Measurements from ENCODE around the gene MAGOH. TPM values are rescaled to one million over a fixed set of nuclear protein-coding genes. Genes with fewer than 3 reads are reported as not detected.
"Not testable (repeated sequence)": the region's sequence is repeated elsewhere in the genome, so short reads cannot be mapped to it uniquely, and the experiment has no call there.

Gene MAGOH
- total and polyA plus RNA-seq, 4 donors, result 16.4 to 32.5 (median 26.5) TPM

DNA sequence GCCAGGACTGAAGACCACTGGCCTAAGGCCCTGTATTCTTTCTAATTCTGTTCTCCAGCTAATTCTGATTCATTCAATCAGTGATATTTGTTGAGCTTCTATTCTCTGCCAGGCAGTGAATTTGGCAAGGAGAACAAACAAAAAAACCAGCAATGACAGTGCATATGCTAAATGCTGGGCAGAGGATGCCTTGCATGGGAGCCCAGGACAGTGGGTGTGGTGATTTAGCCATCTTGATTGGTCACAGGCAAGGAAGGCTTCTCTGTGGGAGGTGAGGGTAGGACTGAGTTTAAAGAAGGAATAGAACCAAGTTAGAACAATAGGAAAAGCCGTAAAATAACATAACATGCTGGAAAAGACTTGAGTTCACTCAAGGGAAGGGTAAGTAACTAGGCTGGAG, 50.9 kb downstream of the MAGOH start:
- H3K4me3 ChIP-seq (ENCODE audit: low read depth in 1 of 3, low read length in 3 of 3), result no peak overlapping the region
- peaks cover 19 to 54% (median 47%) of the 10 kb centered on the region in 4 donors for H3K4me1 ChIP-seq (ENCODE audit: control insufficient read depth in 4 of 4, insufficient read depth in 4 of 4, low read length in 3 of 4)
- H3K27me3 ChIP-seq (ENCODE audit: control insufficient read depth in 4 of 4, insufficient read depth in 4 of 4, low read length in 3 of 4), result no peaks in the 10 kb centered on the region
- no peaks in the 10 kb centered on the region for H3K36me3 ChIP-seq (ENCODE audit: control insufficient read depth in 4 of 4, insufficient read depth in 3 of 4, low read depth in 1 of 4, low read length in 3 of 4)
- WGBS, result 97% methylated on average over 1 of the region's 1 CpG
- no peak for DNase-seq (ENCODE audit: low spot score)
- H3K27ac ChIP-seq (ENCODE audit: low read depth in 1 of 2, low read length in 2 of 2), result no peak overlapping the region
- H3K9ac ChIP-seq (ENCODE audit: low read depth in 1 of 2, low read length in 2 of 2), result no peak overlapping the region
- TF ChIP-seq NR2F2 (IDR thresholded peaks at IDR 0.05) (no peak), SP1 (IDR thresholded peaks at IDR 0.05) (no peak), TAF1 (conservative IDR thresholded peaks at IDR 0.05) (no peak), YY1 (IDR thresholded peaks at IDR 0.05) (no peak), GABPA (IDR thresholded peaks at IDR 0.05 in 1 of 2, conservative IDR thresholded peaks at IDR 0.05 in 1 of 2) (no peak), EGR1 (IDR thresholded peaks at IDR 0.05; ENCODE audit: low read depth in 2 of 2) (no peak), RXRA (IDR thresholded peaks at IDR 0.05) (no peak)
- TF ChIP-seq, protein P1, sequence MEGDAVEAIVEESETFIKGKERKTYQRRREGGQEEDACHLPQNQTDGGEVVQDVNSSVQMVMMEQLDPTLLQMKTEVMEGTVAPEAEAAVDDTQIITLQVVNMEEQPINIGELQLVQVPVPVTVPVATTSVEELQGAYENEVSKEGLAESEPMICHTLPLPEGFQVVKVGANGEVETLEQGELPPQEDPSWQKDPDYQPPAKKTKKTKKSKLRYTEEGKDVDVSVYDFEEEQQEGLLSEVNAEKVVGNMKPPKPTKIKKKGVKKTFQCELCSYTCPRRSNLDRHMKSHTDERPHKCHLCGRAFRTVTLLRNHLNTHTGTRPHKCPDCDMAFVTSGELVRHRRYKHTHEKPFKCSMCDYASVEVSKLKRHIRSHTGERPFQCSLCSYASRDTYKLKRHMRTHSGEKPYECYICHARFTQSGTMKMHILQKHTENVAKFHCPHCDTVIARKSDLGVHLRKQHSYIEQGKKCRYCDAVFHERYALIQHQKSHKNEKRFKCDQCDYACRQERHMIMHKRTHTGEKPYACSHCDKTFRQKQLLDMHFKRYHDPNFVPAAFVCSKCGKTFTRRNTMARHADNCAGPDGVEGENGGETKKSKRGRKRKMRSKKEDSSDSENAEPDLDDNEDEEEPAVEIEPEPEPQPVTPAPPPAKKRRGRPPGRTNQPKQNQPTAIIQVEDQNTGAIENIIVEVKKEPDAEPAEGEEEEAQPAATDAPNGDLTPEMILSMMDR (IDR thresholded peaks at IDR 0.05; ENCODE audit: low read depth, low read length, missing input control), result no peak
- no peaks in the 10 kb centered on the region for H3K9me3 ChIP-seq (ENCODE audit: control insufficient read depth in 4 of 4, low read length in 3 of 4)

DNA sequence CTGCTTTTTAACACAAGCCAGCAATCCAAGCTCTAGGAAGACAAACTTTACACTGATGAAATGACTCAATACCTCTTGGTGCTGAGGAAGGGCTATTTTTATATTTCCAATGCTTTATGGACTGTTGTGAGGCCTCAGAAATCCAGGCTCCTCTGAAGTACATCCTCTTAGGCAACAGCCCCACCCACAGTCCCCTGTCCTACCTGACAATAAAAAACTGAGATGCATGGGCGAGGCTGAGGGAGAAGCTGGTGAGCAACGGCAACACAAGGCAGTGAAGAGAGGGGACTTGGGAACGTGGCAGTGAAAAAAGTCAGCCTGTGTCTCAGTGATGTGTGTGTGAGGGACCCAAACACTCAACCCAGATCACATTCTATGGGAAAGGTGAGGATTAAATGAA, 51.8 kb downstream of the MAGOH start:
- Histone ChIP-seq H3K36me3 (ENCODE audit: control insufficient read depth in 4 of 4, insufficient read depth in 3 of 4, low read depth in 1 of 4, low read length in 3 of 4) (no peaks in the 10 kb centered on the region), H3K4me3 (ENCODE audit: low read depth in 1 of 3, low read length in 3 of 3) (no peak overlapping the region), H3K9ac (ENCODE audit: low read depth in 1 of 2, low read length in 2 of 2) (no peak overlapping the region), H3K27me3 (ENCODE audit: control insufficient read depth in 4 of 4, insufficient read depth in 4 of 4, low read length in 3 of 4) (no peaks in the 10 kb centered on the region), H3K27ac (ENCODE audit: low read depth in 1 of 2, low read length in 2 of 2) (no peak overlapping the region), H3K9me3 (ENCODE audit: control insufficient read depth in 4 of 4, low read length in 3 of 4) (no peaks in the 10 kb centered on the region), H3K4me1 (ENCODE audit: control insufficient read depth in 4 of 4, insufficient read depth in 4 of 4, low read length in 3 of 4) (peaks cover 21 to 62% (median 55%) of the 10 kb centered on the region in 4 donors)
- DNase-seq (ENCODE audit: low spot score), result no peak
- WGBS, result 89% methylated on average over 3 of the region's 3 CpGs
- TF ChIP-seq GABPA (IDR thresholded peaks at IDR 0.05 in 1 of 2, conservative IDR thresholded peaks at IDR 0.05 in 1 of 2) (no peak), HNF4A (conservative IDR thresholded peaks at IDR 0.05) (no peak), HNF4G (IDR thresholded peaks at IDR 0.05) (no peak), YY1 (IDR thresholded peaks at IDR 0.05) (no peak), SP1 (IDR thresholded peaks at IDR 0.05) (no peak), JUND (IDR thresholded peaks at IDR 0.05) (no peak), RXRA (IDR thresholded peaks at IDR 0.05) (no peak), EGR1 (IDR thresholded peaks at IDR 0.05; ENCODE audit: low read depth in 2 of 2) (no peak), NR2F2 (IDR thresholded peaks at IDR 0.05) (no peak), FOXA2 (IDR thresholded peaks at IDR 0.05) (no peak), FOXA1 (IDR thresholded peaks at IDR 0.05) (no peak), TAF1 (conservative IDR thresholded peaks at IDR 0.05) (no peak)
- TF ChIP-seq, protein P1 (IDR thresholded peaks at IDR 0.05; ENCODE audit: low read depth, low read length, missing input control), result no peak
- TF ChIP-seq, protein P2, sequence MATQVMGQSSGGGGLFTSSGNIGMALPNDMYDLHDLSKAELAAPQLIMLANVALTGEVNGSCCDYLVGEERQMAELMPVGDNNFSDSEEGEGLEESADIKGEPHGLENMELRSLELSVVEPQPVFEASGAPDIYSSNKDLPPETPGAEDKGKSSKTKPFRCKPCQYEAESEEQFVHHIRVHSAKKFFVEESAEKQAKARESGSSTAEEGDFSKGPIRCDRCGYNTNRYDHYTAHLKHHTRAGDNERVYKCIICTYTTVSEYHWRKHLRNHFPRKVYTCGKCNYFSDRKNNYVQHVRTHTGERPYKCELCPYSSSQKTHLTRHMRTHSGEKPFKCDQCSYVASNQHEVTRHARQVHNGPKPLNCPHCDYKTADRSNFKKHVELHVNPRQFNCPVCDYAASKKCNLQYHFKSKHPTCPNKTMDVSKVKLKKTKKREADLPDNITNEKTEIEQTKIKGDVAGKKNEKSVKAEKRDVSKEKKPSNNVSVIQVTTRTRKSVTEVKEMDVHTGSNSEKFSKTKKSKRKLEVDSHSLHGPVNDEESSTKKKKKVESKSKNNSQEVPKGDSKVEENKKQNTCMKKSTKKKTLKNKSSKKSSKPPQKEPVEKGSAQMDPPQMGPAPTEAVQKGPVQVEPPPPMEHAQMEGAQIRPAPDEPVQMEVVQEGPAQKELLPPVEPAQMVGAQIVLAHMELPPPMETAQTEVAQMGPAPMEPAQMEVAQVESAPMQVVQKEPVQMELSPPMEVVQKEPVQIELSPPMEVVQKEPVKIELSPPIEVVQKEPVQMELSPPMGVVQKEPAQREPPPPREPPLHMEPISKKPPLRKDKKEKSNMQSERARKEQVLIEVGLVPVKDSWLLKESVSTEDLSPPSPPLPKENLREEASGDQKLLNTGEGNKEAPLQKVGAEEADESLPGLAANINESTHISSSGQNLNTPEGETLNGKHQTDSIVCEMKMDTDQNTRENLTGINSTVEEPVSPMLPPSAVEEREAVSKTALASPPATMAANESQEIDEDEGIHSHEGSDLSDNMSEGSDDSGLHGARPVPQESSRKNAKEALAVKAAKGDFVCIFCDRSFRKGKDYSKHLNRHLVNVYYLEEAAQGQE (IDR thresholded peaks at IDR 0.05), result no peak
- TF ChIP-seq, protein P3, sequence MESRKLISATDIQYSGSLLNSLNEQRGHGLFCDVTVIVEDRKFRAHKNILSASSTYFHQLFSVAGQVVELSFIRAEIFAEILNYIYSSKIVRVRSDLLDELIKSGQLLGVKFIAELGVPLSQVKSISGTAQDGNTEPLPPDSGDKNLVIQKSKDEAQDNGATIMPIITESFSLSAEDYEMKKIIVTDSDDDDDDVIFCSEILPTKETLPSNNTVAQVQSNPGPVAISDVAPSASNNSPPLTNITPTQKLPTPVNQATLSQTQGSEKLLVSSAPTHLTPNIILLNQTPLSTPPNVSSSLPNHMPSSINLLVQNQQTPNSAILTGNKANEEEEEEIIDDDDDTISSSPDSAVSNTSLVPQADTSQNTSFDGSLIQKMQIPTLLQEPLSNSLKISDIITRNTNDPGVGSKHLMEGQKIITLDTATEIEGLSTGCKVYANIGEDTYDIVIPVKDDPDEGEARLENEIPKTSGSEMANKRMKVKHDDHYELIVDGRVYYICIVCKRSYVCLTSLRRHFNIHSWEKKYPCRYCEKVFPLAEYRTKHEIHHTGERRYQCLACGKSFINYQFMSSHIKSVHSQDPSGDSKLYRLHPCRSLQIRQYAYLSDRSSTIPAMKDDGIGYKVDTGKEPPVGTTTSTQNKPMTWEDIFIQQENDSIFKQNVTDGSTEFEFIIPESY (IDR thresholded peaks at IDR 0.05), result no peak

DNA sequence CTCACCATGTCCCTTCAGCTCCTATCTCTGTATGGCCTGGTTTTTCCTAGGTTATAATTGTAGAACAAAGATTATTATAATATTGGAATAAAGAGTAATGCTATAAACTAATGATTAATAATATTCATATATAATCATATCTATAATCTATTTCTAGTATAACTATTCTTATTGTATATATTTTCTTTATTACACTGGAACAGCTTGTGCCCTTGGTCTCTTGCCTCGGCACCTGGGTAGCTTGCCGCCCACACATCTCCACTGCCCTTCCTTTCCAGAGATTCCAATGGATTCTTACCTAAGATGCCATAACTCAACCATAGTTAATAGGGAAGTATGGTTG, 52.4 kb downstream of the MAGOH start:
- H3K36me3 ChIP-seq (ENCODE audit: control insufficient read depth in 4 of 4, insufficient read depth in 3 of 4, low read depth in 1 of 4, low read length in 3 of 4); H3K9me3 ChIP-seq (ENCODE audit: control insufficient read depth in 4 of 4, low read length in 3 of 4); H3K4me3 ChIP-seq (ENCODE audit: low read depth in 1 of 3, low read length in 3 of 3); H3K9ac ChIP-seq (ENCODE audit: low read depth in 1 of 2, low read length in 2 of 2); DNase-seq (ENCODE audit: low spot score); H3K27me3 ChIP-seq (ENCODE audit: control insufficient read depth in 4 of 4, insufficient read depth in 4 of 4, low read length in 3 of 4); H3K27ac ChIP-seq (ENCODE audit: low read depth in 1 of 2, low read length in 2 of 2): not testable (repeated sequence)
- peaks cover 21 to 60% (median 53%) of the 10 kb centered on the region in 4 donors for H3K4me1 ChIP-seq (ENCODE audit: control insufficient read depth in 4 of 4, insufficient read depth in 4 of 4, low read length in 3 of 4)
- WGBS, result 68% methylated on average over 2 of the region's 2 CpGs
